ENCODE results near the gene KDM5A.

Gene KDM5A

DNA sequence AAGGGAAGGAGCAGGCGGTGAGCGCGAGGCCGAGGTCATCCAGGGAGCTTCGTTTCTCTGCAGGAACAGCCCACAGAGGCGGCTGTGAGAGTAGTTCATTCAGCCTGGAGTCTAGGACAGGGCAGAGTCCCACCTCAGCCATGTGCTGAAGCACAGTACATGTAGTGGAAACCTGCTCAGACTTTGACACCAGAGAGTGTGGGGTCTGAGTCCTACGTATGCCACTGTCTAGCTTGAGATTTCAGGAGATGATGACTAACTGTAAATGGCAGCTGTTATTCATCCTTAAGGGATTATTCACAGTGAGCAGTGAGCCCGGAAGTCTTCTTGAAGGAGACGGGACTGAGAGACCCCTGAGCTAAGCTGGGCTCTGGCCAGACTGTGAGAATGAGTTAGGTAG is 125.5 kb downstream of the KDM5A start:
- TF ChIP-seq CTCF (IDR thresholded peaks at IDR 0.05; ENCODE audit: low read depth, low read length, missing control alignments): no peak
- no peak for DNase-seq (ENCODE audit: low read depth)
- H3K4me3 ChIP-seq (ENCODE audit: low read depth, low read length): no peak overlapping the region

- no peak for DNase-seq (ENCODE audit: low read depth)
- TF ChIP-seq CTCF (IDR thresholded peaks at IDR 0.05; ENCODE audit: low read depth, low read length, missing control alignments): no peak
- no peak within 1 kb of the TSS for H3K4me3 ChIP-seq (ENCODE audit: low read depth, low read length)
These were observed 126.3 kb downstream of the KDM5A start, which contains the start of gene SLC6A13 for GRCh38 chr12:262817-263216. SLC6A13 (minus strand) TSS chr12:262836; CDS start chr12:260052, 2,784 bp downstream.

GRCh38 chr12:262113-262512 is 127.0 kb downstream of the KDM5A start:
- DNase-seq (ENCODE audit: low read depth): no peak
- H3K4me3 ChIP-seq (ENCODE audit: low read depth, low read length): no peak overlapping the region
- no peak for TF ChIP-seq CTCF (IDR thresholded peaks at IDR 0.05; ENCODE audit: low read depth, low read length, missing control alignments)

DNA sequence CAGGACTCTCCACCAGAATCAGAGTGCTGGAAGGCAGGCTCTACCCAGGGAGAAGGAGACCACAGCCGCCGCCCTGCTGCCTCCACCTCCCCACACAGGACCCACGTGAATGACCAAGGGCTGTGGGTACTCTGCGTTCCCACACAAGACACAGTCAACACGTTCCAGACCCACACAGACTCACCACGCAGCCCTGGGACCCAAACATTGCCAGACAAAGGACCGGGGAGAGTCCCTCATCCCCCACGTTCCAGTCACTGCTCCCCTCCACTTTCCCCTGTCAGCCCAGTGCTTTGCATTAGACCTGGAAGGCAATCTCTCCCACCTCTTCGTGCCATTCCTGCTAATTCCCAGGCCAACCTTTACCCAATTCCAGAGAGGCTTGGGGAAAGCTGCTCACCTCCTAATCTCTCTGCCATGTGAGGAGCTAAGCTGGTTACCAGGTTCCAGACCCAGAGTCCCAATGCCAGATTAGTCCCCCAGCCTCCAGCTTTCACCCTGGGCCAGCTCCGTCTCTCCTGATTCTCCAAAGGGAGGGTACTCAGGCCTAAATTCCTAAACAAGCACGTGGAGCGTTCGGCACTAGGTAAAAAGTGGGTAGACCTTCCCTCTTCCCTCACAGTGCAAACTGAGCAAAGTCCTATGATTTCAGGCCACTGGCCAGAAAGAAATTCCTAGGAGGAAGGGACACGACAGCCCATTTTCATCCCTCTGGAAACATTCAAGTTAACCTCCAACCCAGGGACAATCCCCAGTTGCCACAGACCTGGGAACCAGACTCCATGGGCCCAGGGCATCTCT is 131.4 kb downstream of the KDM5A start:
- DNase-seq (ENCODE audit: low read depth): no peak
- H3K4me3 ChIP-seq (ENCODE audit: low read depth, low read length): no peak overlapping the region
- TF ChIP-seq CTCF (IDR thresholded peaks at IDR 0.05; ENCODE audit: low read depth, low read length, missing control alignments): no peak

DNA sequence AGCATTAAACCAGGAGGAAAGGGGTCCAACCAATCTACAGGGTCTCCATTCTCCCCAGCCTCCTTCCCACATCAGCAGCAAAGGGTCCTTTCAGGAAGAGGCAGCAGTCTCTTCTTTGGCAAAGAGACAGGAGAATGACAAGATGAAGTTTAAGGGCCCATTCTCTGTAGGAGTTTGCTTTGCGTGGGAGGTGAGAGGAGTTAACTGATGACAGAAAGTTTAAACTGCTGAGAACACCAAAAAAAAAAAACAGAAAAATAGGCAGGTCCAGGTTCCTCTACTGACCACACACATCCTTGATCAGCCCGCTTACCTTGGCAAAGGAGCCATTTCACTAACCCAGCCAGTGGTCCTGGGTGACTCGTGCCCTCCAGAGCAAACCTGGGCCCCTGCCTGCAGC is 132.2 kb downstream of the KDM5A start:
- TF ChIP-seq CTCF (IDR thresholded peaks at IDR 0.05; ENCODE audit: low read depth, low read length, missing control alignments): no peak
- no peak overlapping the region for H3K4me3 ChIP-seq (ENCODE audit: low read depth, low read length)

GRCh38 chr12:256225-256624 is 132.9 kb downstream of the KDM5A start:
- H3K4me3 ChIP-seq (ENCODE audit: low read depth, low read length): no peak overlapping the region
- TF ChIP-seq CTCF (IDR thresholded peaks at IDR 0.05; ENCODE audit: low read depth, low read length, missing control alignments): no peak
- DNase-seq (ENCODE audit: low read depth): no peak

More for the DNA sequence above, 132.2 kb downstream of the KDM5A start:
- DNase-seq (ENCODE audit: low read depth): no peak

GRCh38 chr12:254912-255311 is 134.2 kb downstream of the KDM5A start:
- H3K4me3 ChIP-seq (ENCODE audit: low read depth, low read length): no peak overlapping the region
- DNase-seq (ENCODE audit: low read depth): no peak
- TF ChIP-seq CTCF (IDR thresholded peaks at IDR 0.05; ENCODE audit: low read depth, low read length, missing control alignments): no peak
